Measurements from ENCODE around the gene MMAA.

DNA sequence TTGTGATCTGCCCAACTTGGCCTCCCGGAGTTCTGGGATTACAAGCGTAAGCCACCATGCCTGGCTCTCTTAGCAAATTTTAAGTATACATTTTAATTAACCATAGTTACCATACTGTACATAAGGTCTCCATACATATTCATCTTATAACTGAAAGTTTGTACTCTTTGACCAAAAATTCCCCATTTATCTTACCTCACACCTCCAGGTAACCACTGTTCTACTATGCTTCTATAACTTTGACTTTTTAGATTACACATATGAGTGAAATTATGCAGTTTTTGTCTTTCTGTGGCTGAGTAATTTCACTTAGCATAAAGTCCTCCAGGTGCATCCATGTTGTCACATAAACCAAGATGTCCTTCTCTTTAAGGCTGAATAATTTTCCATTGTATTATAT, 78.1 kb downstream of the MMAA start:
- no peak for TF ChIP-seq EZH2 (IDR thresholded peaks at IDR 0.05; ENCODE audit: low read depth, unreplicated experiment)
- TF ChIP-seq REST (IDR thresholded peaks at IDR 0.05; ENCODE audit: unreplicated experiment) = no peak
- no peak for TF ChIP-seq CTCF (conservative IDR thresholded peaks at IDR 0.05; ENCODE audit: low read depth in 2 of 2)
- no peak for TF ChIP-seq ETS1 (IDR thresholded peaks at IDR 0.05)
- no peak for TF ChIP-seq POLR2AphosphoS5 (IDR thresholded peaks at IDR 0.05; ENCODE audit: low read depth)
- TF ChIP-seq EZH2phosphoT487 (IDR thresholded peaks at IDR 0.05; ENCODE audit: unreplicated experiment) = no peak
- TF ChIP-seq CREB1 (CRISPR knock-in tag; IDR thresholded peaks at IDR 0.05; ENCODE audit: low read depth) = no peak
- no peak for TF ChIP-seq NANOG (IDR thresholded peaks at IDR 0.05; ENCODE audit: borderline replicate concordance)
- no peak for TF ChIP-seq JUNB (IDR thresholded peaks at IDR 0.05; ENCODE audit: unreplicated experiment)

Data from GM23338 (cell line).